SK-MEL-5 (cell line): Measurements from ENCODE around the gene AP1B1. TPM values are rescaled to one million over a fixed set of nuclear protein-coding genes. Genes with fewer than 3 reads are reported as not detected.
"Not testable (repeated sequence)": the region's sequence is repeated elsewhere in the genome, so short reads cannot be mapped to it uniquely, and the experiment has no call there.

Source experiments
- DNase-seq: peaks from one replicate; pipeline ENCODE4 v3.0.0-alpha.2; 2016; ENCODE audit warnings: low read depth, low spot score
- in situ Hi-C: cut with HindIII; loops from 2 replicates; pipeline ENCODE4 v1.10.0; 2016; ENCODE audit warnings: low sequenced_read_pairs, high pct_unique_total_duplicates, low pct_unique_long_range_greater_than_20kb
- total RNA-seq: library from RNA; depleted of rRNA; stranded (reverse); fragments of >200 nt; shearing (Covaris generic); gene quantifications from 2 replicates; pipeline ENCODE4 v1.2.3, GENCODE V29; 2014

AP1B1 gene
- total RNA-seq, 1 experiment from 2014 or later, result 73.3 TPM

- in situ Hi-C loops, result no loop called here
- peak; percentile 88 for DNase-seq
Observed at GRCh38 chr22:29394931-29395581, 6.7 kb upstream of the AP1B1 start.

GRCh38 chr22:29393019-29393608, 4.7 kb upstream of the AP1B1 start:
- no peak for DNase-seq
- in situ Hi-C loops, result no loop called here

GRCh38 chr22:29391546-29391945, 3.2 kb upstream of the AP1B1 start:
- in situ Hi-C loops, result no loop called here
- DNase-seq, result no peak

- in situ Hi-C loops, result no loop called here
- DNase-seq, result no peak
Observed at GRCh38 chr22:29390270-29390669, 1.9 kb upstream of the AP1B1 start.

- no peak for DNase-seq
- in situ Hi-C loops, result no loop called here
Observed at GRCh38 chr22:29388759-29389090, 355 bp upstream of the AP1B1 start.

- no peak for DNase-seq
- in situ Hi-C loops, result no loop called here
Observed at GRCh38 chr22:29386708-29387107, 1.7 kb downstream of the AP1B1 start.

GRCh38 chr22:29385748-29386147, 2.6 kb downstream of the AP1B1 start:
- no peak for DNase-seq
- in situ Hi-C loops, result no loop called here

GRCh38 chr22:29385151-29385704, 3.1 kb downstream of the AP1B1 start:
- in situ Hi-C loops, result no loop called here
- DNase-seq, result no peak

- in situ Hi-C loops, result no loop called here
- DNase-seq, result no peak
Observed at GRCh38 chr22:29383740-29384139, 4.6 kb downstream of the AP1B1 start.

- DNase-seq, result no peak
- in situ Hi-C loops, result no loop called here
Observed at GRCh38 chr22:29382580-29383302, 5.6 kb downstream of the AP1B1 start.

GRCh38 chr22:29380856-29381255, 7.5 kb downstream of the AP1B1 start:
- in situ Hi-C loops, result no loop called here
- no peak for DNase-seq

- DNase-seq, result no peak
- in situ Hi-C loops, result no loop called here
Observed at GRCh38 chr22:29380032-29380781, 8.2 kb downstream of the AP1B1 start.

GRCh38 chr22:29379258-29379657, 9.1 kb downstream of the AP1B1 start:
- in situ Hi-C loops, result no loop called here
- no peak for DNase-seq

- in situ Hi-C loops, result no loop called here
- no peak for DNase-seq
Observed at GRCh38 chr22:29377979-29378378, 10.4 kb downstream of the AP1B1 start.

- DNase-seq, in situ Hi-C loops: not testable (repeated sequence)
Observed at GRCh38 chr22:29376705-29377104, 11.7 kb downstream of the AP1B1 start.

- in situ Hi-C loops, result no loop called here
- no peak for DNase-seq
Observed at GRCh38 chr22:29375398-29376076, 12.8 kb downstream of the AP1B1 start.

GRCh38 chr22:29374806-29375205, 13.6 kb downstream of the AP1B1 start:
- DNase-seq, in situ Hi-C loops: not testable (repeated sequence)

GRCh38 chr22:29374401-29374800, 14.0 kb downstream of the AP1B1 start:
- in situ Hi-C loops, result no loop called here

More at GRCh38 chr22:29374401-29374800, 14.0 kb downstream of the AP1B1 start:
- DNase-seq, result no peak
